CD4-positive, alpha-beta T cell treated with Interleukin-21 for 1 hour (primary cell): ENCODE measurements around the gene ZAR1.

Experiments
- DNase-seq: peaks from one replicate; pipeline ENCODE4 v3.0.0-alpha.2; 2020

Gene ZAR1

DNA sequence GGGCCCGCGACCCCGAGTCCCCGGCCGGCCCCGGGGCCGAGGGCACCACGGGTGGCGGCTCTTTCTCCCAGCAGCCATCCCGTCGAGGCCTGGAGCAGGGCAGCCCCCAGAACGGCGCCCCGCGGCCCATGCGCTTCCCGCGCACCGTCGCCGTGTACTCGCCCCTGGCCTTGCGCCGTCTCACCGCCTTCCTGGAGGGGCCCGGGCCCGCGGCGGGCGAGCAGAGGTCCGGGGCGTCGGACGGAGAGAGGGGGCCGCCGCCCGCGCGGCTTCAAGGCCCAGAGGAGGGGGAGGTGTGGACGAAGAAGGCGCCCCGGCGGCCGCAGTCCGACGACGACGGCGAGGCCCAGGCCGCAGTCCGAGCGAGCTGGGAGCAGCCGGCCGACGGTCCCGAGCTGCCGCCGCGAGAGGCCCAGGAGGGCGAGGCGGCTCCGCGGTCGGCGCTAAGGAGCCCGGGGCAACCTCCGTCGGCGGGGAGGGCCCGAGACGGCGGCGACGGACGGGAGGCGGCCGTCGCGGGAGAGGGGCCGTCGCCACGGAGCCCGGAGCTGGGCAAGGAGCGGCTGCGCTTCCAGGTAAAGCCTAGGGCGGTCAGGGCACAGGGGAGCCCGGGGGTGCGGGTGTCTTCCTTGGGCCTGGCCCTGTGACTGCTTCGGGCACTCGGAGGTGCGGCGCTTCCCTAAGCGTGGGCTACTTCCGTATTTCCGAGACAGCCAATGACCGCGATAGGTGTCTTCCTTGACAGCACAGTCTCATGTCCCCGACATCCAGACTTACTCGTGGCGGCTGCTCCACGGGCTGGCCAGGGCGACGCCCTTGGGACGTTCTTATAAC, 845 bp downstream of the ZAR1 start:
- no peak for DNase-seq

DNA sequence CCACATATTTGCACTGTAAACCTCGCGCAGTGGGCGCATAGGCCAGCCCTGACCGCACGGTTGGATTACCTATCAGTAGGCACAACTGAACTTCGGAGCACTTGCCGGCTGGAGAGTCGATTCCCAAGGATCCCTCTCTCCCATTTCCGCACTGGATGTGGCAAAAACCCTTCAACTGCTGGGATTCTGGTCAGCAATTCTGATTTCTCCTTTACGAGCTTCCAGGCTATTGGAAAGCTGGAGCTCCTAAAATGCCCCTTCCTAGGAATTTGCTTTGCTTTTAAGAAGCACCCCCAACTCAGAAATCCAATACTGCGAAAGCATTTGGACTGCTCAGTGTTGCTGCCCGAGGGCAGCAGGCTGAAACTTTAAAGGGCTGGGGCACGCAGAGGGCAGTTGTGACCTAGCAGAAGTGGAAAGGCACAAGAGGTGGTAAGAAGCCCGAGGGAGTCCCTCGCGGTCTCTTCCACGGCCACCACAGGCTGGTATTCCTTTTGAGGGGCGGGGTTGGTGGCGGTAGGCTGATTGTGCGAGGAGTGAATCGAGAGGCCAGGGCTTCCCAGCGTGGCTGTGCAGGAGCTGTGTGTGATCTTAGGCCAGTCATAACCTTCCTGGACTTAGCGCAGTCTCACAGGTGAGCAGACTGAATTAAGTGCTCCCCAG, 1.6 kb downstream of the ZAR1 start:
- no peak for DNase-seq

DNA sequence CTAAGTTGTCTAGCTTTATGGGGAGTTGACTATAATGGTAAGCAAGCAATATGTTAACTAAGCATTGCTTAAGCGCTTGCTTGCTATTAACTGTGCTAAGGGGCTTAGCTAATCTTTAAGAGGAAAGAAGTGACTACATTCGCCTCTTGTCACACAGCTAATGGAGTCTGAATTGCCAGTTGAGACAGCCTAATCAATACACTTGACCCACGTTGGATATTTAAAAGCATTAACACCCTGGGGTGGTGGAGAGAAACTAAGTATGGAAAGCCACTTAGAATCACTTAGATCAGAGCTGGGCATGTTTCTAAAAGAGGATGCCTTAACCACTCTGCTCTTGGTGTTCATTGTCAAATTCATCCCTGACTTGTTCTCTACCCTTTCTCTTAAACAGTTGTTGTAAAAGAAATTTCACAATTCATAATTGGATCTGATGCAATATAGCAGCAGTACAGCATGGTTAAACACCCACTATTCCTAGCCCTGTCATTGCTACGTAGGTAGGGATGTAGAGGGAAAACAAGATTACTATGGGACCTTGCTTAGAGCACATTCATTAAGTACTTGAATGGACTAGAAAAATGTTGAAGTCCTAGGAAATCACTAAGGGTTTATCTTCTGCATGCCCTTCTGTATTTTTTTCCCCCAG, 3.5 kb downstream of the ZAR1 start:
- DNase-seq: no peak

GRCh38 chr4:48495941-48496340, 5.9 kb downstream of the ZAR1 start:
- no peak for DNase-seq

DNA sequence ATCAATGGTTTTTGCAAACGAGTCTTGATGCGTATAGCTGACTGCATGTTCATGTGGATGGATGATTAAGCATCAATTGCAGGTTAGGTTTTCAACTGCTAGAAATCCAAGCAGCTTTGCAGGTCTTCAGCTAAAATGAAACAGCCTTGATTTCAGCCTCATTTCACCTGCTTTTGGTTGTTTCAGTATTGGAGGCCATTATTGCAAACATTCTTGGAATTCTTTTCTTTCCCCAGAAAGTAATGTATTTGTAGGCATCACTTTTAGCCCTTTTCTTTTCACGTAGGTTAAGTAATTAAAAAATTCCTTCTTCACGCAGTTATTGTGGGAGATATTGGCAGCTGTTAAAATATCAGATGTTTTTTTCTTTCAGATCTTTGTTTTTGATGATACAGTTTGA, 8.8 kb downstream of the ZAR1 start:
- no peak for DNase-seq

DNA sequence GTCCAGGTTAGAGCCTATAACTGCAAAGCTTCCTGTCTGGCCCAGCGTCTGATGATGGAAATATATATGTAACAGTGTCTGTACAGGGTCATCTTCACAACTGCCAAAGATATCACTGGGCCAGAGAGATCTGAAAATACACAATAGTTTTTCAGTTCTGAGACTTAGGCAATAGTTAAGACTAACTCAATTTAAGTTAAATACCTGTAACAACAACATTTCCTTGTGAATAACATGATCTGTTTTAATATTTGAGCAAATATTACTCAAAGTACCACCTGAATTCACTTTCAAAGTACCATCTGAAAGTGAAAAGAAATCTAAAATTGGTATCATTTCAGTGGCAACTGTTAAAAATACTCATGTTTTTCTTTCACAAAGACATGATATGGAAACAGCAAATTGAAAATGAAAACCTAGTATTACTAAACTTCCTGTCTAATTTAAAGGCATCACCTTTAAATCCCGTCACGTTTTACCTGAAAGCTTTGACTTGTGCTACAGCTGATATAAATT, 9.6 kb downstream of the ZAR1 start:
- DNase-seq: no peak

DNA sequence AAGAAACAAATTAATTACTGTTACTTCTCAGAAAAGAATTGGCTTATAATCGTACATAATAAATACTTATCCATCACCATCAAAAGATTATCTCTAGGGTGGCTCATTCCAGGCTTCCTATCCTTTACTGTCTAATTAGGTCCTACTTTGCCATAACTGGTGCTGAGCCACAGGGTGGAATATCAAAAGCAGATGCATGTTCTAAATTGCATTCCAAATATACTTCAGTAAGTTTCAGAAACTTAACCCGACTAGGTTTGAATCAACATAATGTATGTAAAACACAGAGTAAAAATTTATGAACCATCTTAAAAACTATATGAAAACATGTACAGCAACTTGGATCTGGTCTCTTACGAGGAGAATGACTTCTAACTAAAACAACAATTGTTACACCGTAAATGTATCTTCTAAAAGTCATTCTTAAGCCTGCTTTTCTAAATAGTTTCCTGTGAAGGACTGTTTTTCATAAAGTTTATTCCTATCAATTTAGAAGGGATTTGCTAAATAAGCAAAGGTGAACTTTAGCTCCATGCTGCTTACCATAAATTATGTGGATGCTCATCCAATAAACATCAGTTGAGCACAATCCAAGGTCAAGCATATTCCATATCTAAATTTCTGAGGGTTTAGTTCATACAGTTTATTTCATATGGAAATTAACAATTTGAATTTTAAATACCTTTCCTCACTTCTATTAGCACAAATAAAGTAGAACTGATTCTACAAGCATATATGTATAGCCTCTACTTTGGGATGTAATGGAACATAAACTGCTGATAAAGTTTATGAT, 13.4 kb downstream of the ZAR1 start:
- DNase-seq: no peak

DNA sequence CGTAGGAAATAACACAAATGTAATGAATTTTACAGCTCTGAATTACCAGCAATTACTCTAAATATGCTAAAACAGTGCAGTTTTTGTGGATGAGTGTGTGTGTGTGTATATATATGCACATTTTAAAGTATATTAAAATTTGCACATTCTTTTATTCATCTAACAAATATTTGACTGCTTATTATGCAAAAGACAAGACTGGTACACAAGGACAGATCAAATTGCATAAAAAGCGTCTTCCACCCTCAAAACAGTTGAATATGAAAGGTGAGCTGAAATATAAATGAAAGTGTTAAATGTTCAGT, 13.9 kb downstream of the ZAR1 start:
- no peak for DNase-seq

GRCh38 chr4:48504352-48504751, 14.3 kb downstream of the ZAR1 start:
- no peak for DNase-seq

- no peak for DNase-seq
These were observed 16.7 kb downstream of the ZAR1 start for GRCh38 chr4:48506716-48507115.

- DNase-seq: no peak
These were observed 19.5 kb downstream of the ZAR1 start for GRCh38 chr4:48509543-48509942.

DNA sequence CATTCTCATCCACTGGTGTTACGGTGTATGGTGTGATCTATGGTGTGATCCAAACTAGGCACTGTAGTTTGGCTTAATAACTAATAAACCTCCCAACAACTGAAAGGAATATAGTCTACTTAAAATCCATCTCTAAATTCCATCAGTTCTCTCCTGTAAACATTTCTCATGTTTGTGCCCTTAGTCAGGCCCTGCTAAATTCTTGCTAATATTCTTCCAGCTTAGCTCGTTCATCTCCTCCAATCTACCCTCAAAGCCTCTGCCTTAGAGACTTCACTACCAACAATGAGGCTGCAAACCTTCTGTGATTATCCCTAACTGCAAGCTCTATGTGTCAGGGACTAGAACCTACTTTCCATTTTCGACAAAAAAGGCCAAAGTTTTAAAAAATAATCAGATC, 28.1 kb downstream of the ZAR1 start:
- no peak for DNase-seq

- DNase-seq: no peak
These were observed 36.4 kb downstream of the ZAR1 start for GRCh38 chr4:48526406-48526805.

DNA sequence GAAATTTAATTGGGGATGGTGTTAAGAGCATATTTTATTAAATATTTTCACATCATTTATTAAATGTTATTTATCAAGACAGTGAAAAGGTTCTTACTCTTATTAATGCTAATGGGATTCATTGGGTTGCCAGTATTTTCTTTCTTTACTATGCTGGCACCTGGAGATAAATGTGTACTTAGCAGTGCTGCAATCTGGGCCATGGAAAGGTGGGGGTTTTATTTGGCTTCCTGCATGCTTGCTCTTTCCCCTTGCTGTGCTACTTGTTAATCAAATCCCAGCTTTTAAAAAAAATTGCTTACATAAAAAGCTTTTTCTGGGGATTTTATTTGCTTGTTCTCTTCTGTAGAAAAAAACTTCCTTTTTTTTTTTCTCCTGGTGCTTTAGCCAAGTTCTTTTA, 48.3 kb downstream of the ZAR1 start:
- DNase-seq: no peak

DNA sequence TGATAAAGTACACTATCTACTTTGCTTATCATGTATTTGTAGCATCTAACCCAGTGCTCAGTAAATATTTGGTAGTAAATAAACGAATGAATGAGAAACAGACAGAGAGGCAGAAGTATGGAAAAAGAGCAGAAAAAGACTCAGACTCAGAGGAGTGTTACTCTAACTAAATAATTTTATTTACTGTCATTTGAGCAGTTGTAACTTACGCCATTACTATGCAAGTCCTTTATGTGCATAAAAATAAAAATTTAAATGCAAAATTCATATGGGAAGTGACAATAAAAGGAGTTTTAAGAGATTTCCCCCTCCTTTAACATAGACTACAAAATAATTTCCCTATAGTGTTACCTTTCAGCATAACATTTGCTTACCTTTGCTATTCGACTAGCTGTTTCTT, 49.5 kb downstream of the ZAR1 start:
- no peak for DNase-seq

DNA sequence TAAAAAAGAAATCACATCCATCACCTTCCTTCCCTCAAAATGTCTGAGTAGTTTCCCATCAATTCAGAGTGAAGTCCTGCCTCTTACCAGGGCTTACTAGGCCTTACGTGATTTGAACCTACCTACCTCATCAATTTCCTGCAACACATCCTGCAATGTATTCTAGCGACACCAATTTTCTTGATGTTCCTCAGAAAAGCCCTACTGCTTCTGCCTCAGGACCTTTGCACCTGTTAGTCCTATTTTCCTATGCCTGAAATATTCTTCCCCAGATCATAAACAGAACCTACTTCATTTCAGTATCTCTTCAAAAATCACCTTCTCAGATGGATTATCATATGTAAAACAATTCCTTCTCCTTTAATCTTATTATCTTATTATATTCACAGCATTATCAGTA, 52.8 kb downstream of the ZAR1 start:
- DNase-seq: no peak

DNA sequence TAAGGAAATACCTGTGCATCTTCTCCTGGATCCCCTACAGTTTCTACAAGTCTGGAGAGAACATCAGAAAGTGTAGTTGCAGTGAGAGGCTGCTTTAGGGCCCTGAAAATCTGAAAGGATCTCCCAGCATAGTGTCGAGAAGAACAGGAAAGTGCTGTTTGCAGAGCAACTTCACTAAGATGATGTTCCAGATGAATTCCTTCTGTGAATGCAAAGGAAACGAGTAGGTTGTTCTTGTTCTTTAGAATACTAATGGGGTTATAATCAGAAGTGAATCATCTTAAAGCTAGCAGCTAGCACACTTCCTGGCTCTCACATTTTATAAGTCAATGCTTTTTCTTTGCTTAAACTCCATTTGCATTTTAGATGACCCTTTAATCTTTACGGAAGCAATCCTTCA, 53.7 kb downstream of the ZAR1 start:
- DNase-seq: no peak
